ENCODE results near the gene GRAMD1B. TPM values are rescaled to one million over a fixed set of nuclear protein-coding genes. Genes with fewer than 3 reads are reported as not detected.

Gene GRAMD1B
- total RNA-seq, 1 experiment from 2014 or later, result 82.1 TPM

- H3K36me3 ChIP-seq (ENCODE audit: low read depth, low read length), result no peaks in the 10 kb centered on the region
- H3K27me3 ChIP-seq (ENCODE audit: low read length), result no peaks in the 10 kb centered on the region
- TF ChIP-seq EZH2 (IDR thresholded peaks at IDR 0.05; ENCODE audit: low read length, unreplicated experiment) (no peak), CTCF (conservative IDR thresholded peaks at IDR 0.05; ENCODE audit: low read depth, low read length) (no peak), EZH2phosphoT487 (IDR thresholded peaks at IDR 0.05; ENCODE audit: borderline replicate concordance, low read length) (no peak)
- no peaks in the 10 kb centered on the region for H4K20me1 ChIP-seq (ENCODE audit: low read length)
- POLR2A ChIA-PET (ENCODE audit: unreplicated experiment), result no interaction called here
- BruUV-seq (replicated peaks), result no TSS peak
- no peak for DNase-seq
- no peaks in the 10 kb centered on the region for H3K9me2 ChIP-seq (replicated peaks; ENCODE audit: low read length)
- no peaks in the 10 kb centered on the region for H3K9me3 ChIP-seq (ENCODE audit: low read length)
- no peak for ATAC-seq
- H3K4me3 ChIP-seq (ENCODE audit: low read length), result no peak overlapping the region
- intact Hi-C loops (cut with micrococcal nuclease), result no loop called here
- H2AFZ ChIP-seq (ENCODE audit: low read length), result no peak overlapping the region
- no peak overlapping the region for H3K9ac ChIP-seq (ENCODE audit: low read length)
- no peak overlapping the region for H3K4me2 ChIP-seq (ENCODE audit: low read length)
- no peak overlapping the region for H3K27ac ChIP-seq (ENCODE audit: low read length)
- no peaks in the 10 kb centered on the region for H3K79me2 ChIP-seq (ENCODE audit: low read length)
- CTCF ChIA-PET, result interaction anchor here (0.5 kb wide), 1 partner anchor 85 kb away, joined by 4 read pairs; no protein-coding TSS in a partner anchor
- H3F3A ChIP-seq (ENCODE audit: low read length, unreplicated experiment), result no peaks in the 10 kb centered on the region
- H3K4me1 ChIP-seq (ENCODE audit: insufficient read depth, low read length), result no peaks in the 10 kb centered on the region
These were observed 36.6 kb upstream of the GRAMD1B start for GRCh38 chr11:123393312-123393927.

GRCh38 chr11:123404676-123405075 lies 25.4 kb upstream of the GRAMD1B start:
- POLR2A ChIA-PET (ENCODE audit: unreplicated experiment), result no interaction called here
- intact Hi-C loops (cut with micrococcal nuclease), result loop anchor here (10.0 kb wide), 1 partner anchor 150 kb away; no protein-coding TSS in a partner anchor

More at GRCh38 chr11:123404676-123405075, 25.4 kb upstream of the GRAMD1B start:
- Histone ChIP-seq H3K9ac (ENCODE audit: low read length) (no peak overlapping the region), H3K79me2 (ENCODE audit: low read length) (no peaks in the 10 kb centered on the region), H3K4me1 (ENCODE audit: insufficient read depth, low read length) (peaks cover 19% of the 10 kb centered on the region), H3K36me3 (ENCODE audit: low read depth, low read length) (no peaks in the 10 kb centered on the region), H3K9me2 (replicated peaks; ENCODE audit: low read length) (no peaks in the 10 kb centered on the region), H2AFZ (ENCODE audit: low read length) (no peak overlapping the region), H4K20me1 (ENCODE audit: low read length) (no peaks in the 10 kb centered on the region), H3K27me3 (ENCODE audit: low read length) (no peaks in the 10 kb centered on the region), H3K4me3 (ENCODE audit: low read length) (no peak overlapping the region), H3F3A (ENCODE audit: low read length, unreplicated experiment) (no peaks in the 10 kb centered on the region), H3K9me3 (ENCODE audit: low read length) (no peaks in the 10 kb centered on the region), H3K4me2 (ENCODE audit: low read length) (no peak overlapping the region), H3K27ac (ENCODE audit: low read length) (no peak overlapping the region)
- CTCF ChIA-PET, result no interaction called here
- TF ChIP-seq CTCF (conservative IDR thresholded peaks at IDR 0.05; ENCODE audit: low read depth, low read length), result no peak
- no peak for ATAC-seq
- BruUV-seq (replicated peaks), result no TSS peak
- DNase-seq, result no peak
